Fibroblast of lung (primary cell): ENCODE results near the gene VPS11. TPM values are rescaled to one million over a fixed set of nuclear protein-coding genes. Genes with fewer than 3 reads are reported as not detected.

ENCODE experiments used
- DNase-seq, 2 donors: peaks; one replicate each; pipeline versions ENCODE4 v3.0.0 to v3.0.0-alpha.2; 2010; ENCODE audit warnings: low read depth in 2 of 2
- H2AFZ ChIP-seq: 2 replicates; pipeline ENCODE4 v1.5.1; 2012; ENCODE audit warnings: low read length, control low read depth, inconsistent platforms
- H3K27ac ChIP-seq: 2 replicates; pipeline ENCODE4 v1.5.1; 2011; ENCODE audit warnings: low read length, control low read depth; ENCODE audit not compliant: insufficient read depth
- H3K27me3 ChIP-seq: 2 replicates; pipeline ENCODE4 v1.5.1; 2011; ENCODE audit warnings: mild to moderate bottlenecking, low read length; ENCODE audit not compliant: control insufficient read depth, insufficient read depth
- H3K36me3 ChIP-seq: 2 replicates; pipeline ENCODE4 v1.5.1; 2011; ENCODE audit warnings: low read length; ENCODE audit not compliant: control insufficient read depth, insufficient read depth
- H3K4me1 ChIP-seq: 2 replicates; pipeline ENCODE4 v1.5.1; 2011; ENCODE audit warnings: low read length; ENCODE audit not compliant: control insufficient read depth, insufficient read depth; ENCODE audit errors: extremely low read depth
- H3K4me2 ChIP-seq: 2 replicates; pipeline ENCODE4 v1.5.1; 2011; ENCODE audit warnings: low read length, control low read depth; ENCODE audit not compliant: insufficient read depth; ENCODE audit errors: extremely low read depth
- H3K4me3 ChIP-seq, 4 experiments: fragments of 200-600 bp in 1 of 4; sonication (generic) in 1 of 4; replicated peaks in 1 of 4; 2 replicates each; pipeline ENCODE4 v1.5.1; 2011 to 2016; ENCODE audit warnings: low read length in 4 of 4, low read depth in 3 of 4, mild to moderate bottlenecking in 3 of 4, control low read depth in 2 of 4, inconsistent platforms in 1 of 4, mixed read lengths in 1 of 4; ENCODE audit not compliant: insufficient read depth in 1 of 4; ENCODE audit errors: control extremely low read depth in 1 of 4
- H3K79me2 ChIP-seq: 2 replicates; pipeline ENCODE4 v1.5.1; 2012; ENCODE audit warnings: mild to moderate bottlenecking, low read length, inconsistent platforms; ENCODE audit not compliant: control insufficient read depth, insufficient read depth
- H3K9ac ChIP-seq: 2 replicates; pipeline ENCODE4 v1.5.1; 2011; ENCODE audit warnings: mild to moderate bottlenecking, low read length, control low read depth; ENCODE audit not compliant: insufficient read depth
- H3K9me3 ChIP-seq: 2 replicates; pipeline ENCODE4 v1.5.1; 2012; ENCODE audit warnings: low read depth, low read length; ENCODE audit not compliant: control insufficient read depth, insufficient read depth
- H4K20me1 ChIP-seq: 2 replicates; pipeline ENCODE4 v1.5.1; 2011; ENCODE audit warnings: low read length; ENCODE audit not compliant: control insufficient read depth, insufficient read depth; ENCODE audit errors: extremely low read depth
- CTCF ChIP-seq, 2 donors: IDR thresholded peaks in 1 of 2; conservative IDR thresholded peaks in 1 of 2; 1 replicate in 1 of 2; 2 replicates in 1 of 2; pipeline ENCODE4 v1.5.1; 2011 to 2012; ENCODE audit warnings: low read length in 2 of 2, control low read depth in 1 of 2, inconsistent platforms in 1 of 2, low read depth in 1 of 2, mild to moderate bottlenecking in 1 of 2
- EZH2 ChIP-seq: IDR thresholded peaks from 2 replicates; pipeline ENCODE4 v1.5.1; 2012; ENCODE audit warnings: low read length, control low read depth, mild to moderate bottlenecking; ENCODE audit errors: missing control alignments
- polyA plus RNA-seq, 2 donors: library from polyadenylated mRNA; depleted of rRNA in 1 of 2; stranded (reverse) in 1 of 2; unstranded in 1 of 2; fragments of >200 nt; gene quantifications; 2 replicates each; pipeline ENCODE4 v1.2.1, GENCODE V29; 2011 to 2012; ENCODE audit warnings: missing spikeins in 1 of 2
- total RNA-seq: library from RNA; depleted of rRNA; stranded (reverse); fragments of >200 nt; gene quantifications from 2 replicates; pipeline ENCODE4 v1.2.1, GENCODE V29; 2014

Gene VPS11
- total and polyA plus RNA-seq, 2 donors (not counting 1 experiment from before 2014, with no cell fraction given): 9.1 to 34.3 TPM

DNA sequence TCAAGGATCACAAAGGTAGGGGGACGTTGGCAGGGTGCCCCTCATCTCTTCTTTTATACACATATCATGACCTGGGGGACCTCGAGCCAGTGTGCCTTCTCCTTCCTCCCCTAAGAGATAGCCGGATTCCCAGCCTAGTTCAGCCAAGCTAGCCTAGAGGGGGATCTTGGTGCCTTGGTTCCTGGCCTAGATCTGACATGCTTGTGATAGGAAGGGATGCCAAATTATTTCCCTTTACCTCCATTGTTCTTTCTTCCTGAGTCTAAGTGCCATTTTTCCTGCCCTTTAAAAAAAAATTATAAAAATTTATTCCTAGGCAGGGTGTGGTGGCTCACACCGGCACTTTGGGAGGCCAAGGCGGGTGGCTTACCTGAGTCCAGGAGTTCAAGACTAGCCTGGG is 46.7 kb downstream of the VPS11 start:
- Histone ChIP-seq H3K36me3 (peaks cover 10% of the 10 kb centered on the region), H3K9ac (no peak overlapping the region), H3K79me2 (no peaks in the 10 kb centered on the region), H2AFZ (no peak overlapping the region), H3K27ac (no peak overlapping the region), H3K27me3 (no peaks in the 10 kb centered on the region), H4K20me1 (no peaks in the 10 kb centered on the region), H3K4me2 (no peak overlapping the region), H3K9me3 (no peaks in the 10 kb centered on the region), H3K4me1 (peaks cover 2% of the 10 kb centered on the region), H3K4me3 (no peak overlapping the region)
- TF ChIP-seq EZH2 (no peak), CTCF (conservative IDR thresholded peaks at IDR 0.05 in 1 of 2, IDR thresholded peaks at IDR 0.05 in 1 of 2; ENCODE audit: low read depth in 1 of 2, low read length in 2 of 2) (no peak)
- no peak for DNase-seq

GRCh38 chr11:119115484-119116234 is 48.0 kb downstream of the VPS11 start:
- Histone ChIP-seq H3K4me3 (no peak overlapping the region), H3K36me3 (peaks cover 10% of the 10 kb centered on the region), H3K9ac (no peak overlapping the region), H3K27ac (no peak overlapping the region), H3K9me3 (no peaks in the 10 kb centered on the region), H4K20me1 (no peaks in the 10 kb centered on the region), H3K27me3 (no peaks in the 10 kb centered on the region), H3K4me2 (no peak overlapping the region), H3K4me1 (peaks cover 6% of the 10 kb centered on the region), H3K79me2 (no peaks in the 10 kb centered on the region), H2AFZ (no peak overlapping the region)
- DNase-seq: no peak
- TF ChIP-seq EZH2: no peak
- no peak for TF ChIP-seq CTCF (conservative IDR thresholded peaks at IDR 0.05 in 1 of 2, IDR thresholded peaks at IDR 0.05 in 1 of 2; ENCODE audit: low read depth in 1 of 2, low read length in 2 of 2)

DNA sequence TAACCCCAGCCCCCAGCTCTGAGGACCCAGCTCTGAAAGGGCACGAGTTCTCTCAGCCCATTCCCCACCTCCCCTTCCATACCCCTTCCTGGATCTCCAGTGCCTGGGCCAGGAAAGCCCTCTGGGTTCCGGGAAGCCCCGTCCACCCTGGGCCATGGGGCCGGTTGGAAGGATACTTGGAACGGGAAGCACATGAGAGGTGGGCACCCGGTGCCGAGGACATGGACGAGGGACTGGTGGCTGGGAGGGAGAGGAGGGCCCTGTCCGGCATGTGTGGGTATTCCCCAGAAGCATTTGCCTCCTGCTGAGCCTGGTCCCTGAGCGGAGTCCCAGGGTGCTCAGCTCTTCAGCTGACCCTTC is 48.6 kb downstream of the VPS11 start:
- Histone ChIP-seq H3K36me3 (peaks cover 10% of the 10 kb centered on the region), H2AFZ (no peak overlapping the region), H3K9ac (no peak overlapping the region), H4K20me1 (no peaks in the 10 kb centered on the region), H3K27ac (no peak overlapping the region), H3K27me3 (no peaks in the 10 kb centered on the region), H3K9me3 (no peaks in the 10 kb centered on the region), H3K4me3 (no peak overlapping the region), H3K4me2 (no peak overlapping the region), H3K4me1 (peaks cover 8% of the 10 kb centered on the region), H3K79me2 (no peaks in the 10 kb centered on the region)
- TF ChIP-seq CTCF (conservative IDR thresholded peaks at IDR 0.05 in 1 of 2, IDR thresholded peaks at IDR 0.05 in 1 of 2; ENCODE audit: low read depth in 1 of 2, low read length in 2 of 2) (no peak), EZH2 (no peak)
- DNase-seq: no peak
